ENCODE data around the gene QRFP. TPM values are rescaled to one million over a fixed set of nuclear protein-coding genes. Genes with fewer than 3 reads are reported as not detected.

Gene QRFP
- total RNA-seq, 4 donors from 2014 or later = not detected

DNA sequence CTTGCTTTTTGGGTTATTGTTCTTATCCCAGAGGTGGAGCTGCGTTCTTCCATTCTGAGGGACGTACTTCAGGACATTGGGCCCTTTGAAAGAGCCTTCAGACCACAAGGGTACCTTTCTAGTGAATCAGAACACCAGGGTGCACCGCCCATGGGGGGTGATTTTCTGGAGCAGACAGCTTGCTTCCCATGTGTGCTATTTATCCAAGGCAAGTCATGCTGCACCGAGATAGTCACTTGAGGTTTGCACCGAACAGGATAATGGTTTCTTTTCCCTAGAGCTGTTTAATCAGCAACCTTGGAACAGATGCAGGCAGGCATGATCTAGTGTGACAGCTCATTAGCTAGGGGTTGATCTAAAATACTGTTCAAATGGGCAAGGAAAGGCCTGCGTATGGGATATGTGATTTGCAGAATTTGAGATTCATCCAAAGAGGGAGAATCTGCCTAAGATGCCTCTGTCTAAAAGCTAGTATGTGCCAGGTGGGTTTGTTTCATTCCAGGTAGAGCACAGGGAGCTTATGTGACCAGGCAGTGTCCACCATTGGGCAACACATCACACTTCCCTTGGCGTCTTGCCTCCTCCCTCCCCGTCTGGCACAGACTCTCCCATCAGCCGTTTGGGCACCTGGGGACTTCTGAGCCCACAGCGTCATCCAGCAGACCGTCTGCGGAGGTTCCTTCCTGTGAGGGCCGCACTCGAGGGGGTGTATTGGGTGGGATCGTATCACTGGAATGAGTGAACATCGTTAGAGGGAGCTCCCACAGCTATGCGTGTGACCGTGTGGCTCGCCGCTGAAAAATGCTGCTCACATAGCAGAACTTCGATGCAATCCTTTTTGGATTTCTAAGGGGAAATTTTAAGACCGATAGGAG, 38.5 kb downstream of the QRFP start:
- WGBS, 2 donors = 44 to 70% methylated on average over 20 to 22 of the region's 22 CpGs
- intact Hi-C loops (cut with DNase I; ENCODE audit: low total_unique reads) = no loop called here
- peak in 1 of 2 donors; percentile 92 for DNase-seq (ENCODE audit: low spot score in 2 of 2)
- H3K4me3 ChIP-seq (ENCODE audit: low read depth, poor library complexity, severe bottlenecking) = no peak overlapping the region
- TF ChIP-seq, protein P1, sequence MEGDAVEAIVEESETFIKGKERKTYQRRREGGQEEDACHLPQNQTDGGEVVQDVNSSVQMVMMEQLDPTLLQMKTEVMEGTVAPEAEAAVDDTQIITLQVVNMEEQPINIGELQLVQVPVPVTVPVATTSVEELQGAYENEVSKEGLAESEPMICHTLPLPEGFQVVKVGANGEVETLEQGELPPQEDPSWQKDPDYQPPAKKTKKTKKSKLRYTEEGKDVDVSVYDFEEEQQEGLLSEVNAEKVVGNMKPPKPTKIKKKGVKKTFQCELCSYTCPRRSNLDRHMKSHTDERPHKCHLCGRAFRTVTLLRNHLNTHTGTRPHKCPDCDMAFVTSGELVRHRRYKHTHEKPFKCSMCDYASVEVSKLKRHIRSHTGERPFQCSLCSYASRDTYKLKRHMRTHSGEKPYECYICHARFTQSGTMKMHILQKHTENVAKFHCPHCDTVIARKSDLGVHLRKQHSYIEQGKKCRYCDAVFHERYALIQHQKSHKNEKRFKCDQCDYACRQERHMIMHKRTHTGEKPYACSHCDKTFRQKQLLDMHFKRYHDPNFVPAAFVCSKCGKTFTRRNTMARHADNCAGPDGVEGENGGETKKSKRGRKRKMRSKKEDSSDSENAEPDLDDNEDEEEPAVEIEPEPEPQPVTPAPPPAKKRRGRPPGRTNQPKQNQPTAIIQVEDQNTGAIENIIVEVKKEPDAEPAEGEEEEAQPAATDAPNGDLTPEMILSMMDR (IDR thresholded peaks at IDR 0.05) = no peak
- TF ChIP-seq POLR2A (IDR thresholded peaks at IDR 0.05) = no peak

DNA sequence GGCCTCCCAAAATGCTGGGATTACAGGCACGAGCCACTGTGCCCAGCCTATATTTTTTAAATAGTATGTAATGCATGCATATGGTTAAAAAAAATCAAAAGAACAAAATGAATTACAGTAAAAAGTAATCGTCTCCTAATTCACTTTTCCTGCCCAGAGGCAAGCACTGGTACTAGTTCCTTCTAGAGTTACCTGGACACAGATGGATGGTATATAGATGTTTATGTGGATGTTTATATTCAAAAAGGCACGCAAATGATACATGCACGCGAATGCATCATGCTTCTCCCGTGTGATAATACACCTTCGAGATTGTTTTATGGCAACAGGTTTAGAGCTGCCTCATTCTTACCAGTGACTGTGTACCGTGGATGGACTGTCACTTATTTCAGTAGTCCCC, 40.1 kb downstream of the QRFP start:
- TF ChIP-seq, protein P1 (IDR thresholded peaks at IDR 0.05) = no peak
- no peak for TF ChIP-seq POLR2A (IDR thresholded peaks at IDR 0.05)
- DNase-seq (ENCODE audit: low spot score in 2 of 2) = no peak
- no peak overlapping the region for H3K4me3 ChIP-seq (ENCODE audit: low read depth, poor library complexity, severe bottlenecking)
- intact Hi-C loops (cut with DNase I; ENCODE audit: low total_unique reads) = no loop called here
- WGBS, 2 donors = 80% methylated on average over 8 of the region's 8 CpGs

DNA sequence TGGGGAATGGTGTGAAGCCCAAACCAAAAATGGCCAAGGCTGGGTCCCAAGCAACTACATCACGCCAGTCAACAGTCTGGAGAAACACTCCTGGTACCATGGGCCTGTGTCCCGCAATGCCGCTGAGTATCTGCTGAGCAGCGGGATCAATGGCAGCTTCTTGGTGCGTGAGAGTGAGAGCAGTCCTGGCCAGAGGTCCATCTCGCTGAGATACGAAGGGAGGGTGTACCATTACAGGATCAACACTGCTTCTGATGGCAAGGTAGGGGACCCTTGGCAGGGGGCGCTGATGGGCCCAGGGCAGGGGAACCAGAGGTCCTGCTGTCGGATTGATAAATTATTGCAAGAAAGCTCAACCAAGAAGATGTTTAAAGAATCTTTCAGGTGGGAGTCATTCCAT, 41.8 kb downstream of the QRFP start:
- WGBS, 2 donors = 94 to 95% methylated on average over 9 of the region's 9 CpGs
- intact Hi-C loops (cut with DNase I; ENCODE audit: low total_unique reads) = no loop called here
- DNase-seq (ENCODE audit: low spot score in 2 of 2) = no peak

GRCh38 chr9:130854092-130854491, 42.5 kb downstream of the QRFP start:
- no peak overlapping the region for H3K4me3 ChIP-seq (ENCODE audit: low read depth, poor library complexity, severe bottlenecking)
- TF ChIP-seq POLR2A (IDR thresholded peaks at IDR 0.05) = no peak
- TF ChIP-seq, protein P1 (IDR thresholded peaks at IDR 0.05) = no peak
- DNase-seq (ENCODE audit: low spot score in 2 of 2) = no peak
- intact Hi-C loops (cut with DNase I; ENCODE audit: low total_unique reads) = no loop called here
- WGBS, 2 donors = 77 to 79% methylated on average over 8 of the region's 8 CpGs

More for the DNA sequence above, 41.8 kb downstream of the QRFP start:
- H3K4me3 ChIP-seq (ENCODE audit: low read depth, poor library complexity, severe bottlenecking) = no peak overlapping the region
- TF ChIP-seq, protein P1 (IDR thresholded peaks at IDR 0.05) = no peak
- TF ChIP-seq POLR2A (IDR thresholded peaks at IDR 0.05) = no peak

DNA sequence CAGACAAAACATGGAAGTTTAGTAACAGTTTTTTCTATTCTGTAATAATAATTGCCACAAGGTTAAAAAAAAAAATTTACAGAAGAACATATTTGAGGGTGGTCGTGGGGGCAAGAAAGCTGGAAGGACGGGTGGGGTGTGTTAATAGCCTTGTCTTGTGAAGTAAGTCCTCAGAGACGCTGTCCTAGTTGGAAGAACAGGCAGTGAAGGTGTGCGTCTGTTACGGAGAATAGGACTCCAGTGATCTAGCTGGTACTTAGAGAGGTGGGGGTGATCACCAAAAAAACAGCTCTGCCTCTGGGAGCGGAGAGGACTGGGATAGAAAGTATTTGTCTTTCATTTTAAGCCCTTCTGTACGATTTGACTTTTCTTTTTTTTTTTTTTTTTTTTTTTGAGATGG, 43.8 kb downstream of the QRFP start:
- no peak for DNase-seq (ENCODE audit: low spot score in 2 of 2)
- intact Hi-C loops (cut with DNase I; ENCODE audit: low total_unique reads) = no loop called here
- no peak overlapping the region for H3K4me3 ChIP-seq (ENCODE audit: low read depth, poor library complexity, severe bottlenecking)
- TF ChIP-seq, protein P1 (IDR thresholded peaks at IDR 0.05) = no peak
- TF ChIP-seq POLR2A (IDR thresholded peaks at IDR 0.05) = no peak
- WGBS, 2 donors = 83 to 84% methylated on average over 7 of the region's 7 CpGs
